ENCODE results near the gene ARL5A. TPM values are rescaled to one million over a fixed set of nuclear protein-coding genes. Genes with fewer than 3 reads are reported as not detected.

The ARL5A gene
- total RNA-seq, 1 experiment from 2014 or later, result 52.7 TPM

GRCh38 chr2:151781642-151782041 is 46.6 kb downstream of the ARL5A start:
- in situ Hi-C loops (cut with HindIII; ENCODE audit: low pct_unique_long_range_greater_than_20kb, low sequenced_read_pairs), result no loop called here
- no peak for DNase-seq (ENCODE audit: low read depth, low spot score)

DNA sequence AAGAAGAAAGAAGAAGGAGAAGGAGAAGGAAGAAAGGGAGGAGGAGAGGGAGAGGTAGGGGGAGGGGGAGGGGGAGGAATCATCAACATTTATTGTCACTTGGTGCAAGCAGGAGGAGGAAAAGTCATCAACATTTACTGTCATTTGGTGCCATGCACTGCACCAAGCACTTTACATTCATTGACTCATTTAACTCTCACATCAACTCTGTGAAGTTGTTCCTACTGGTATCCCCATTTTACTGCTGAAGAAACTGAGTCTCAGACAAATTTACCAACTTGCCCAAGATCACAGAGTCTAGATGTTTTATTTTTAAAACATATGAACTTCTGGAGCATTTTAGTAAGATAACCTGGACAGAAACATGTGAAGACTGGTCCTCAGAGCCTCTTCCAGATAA is 47.3 kb downstream of the ARL5A start:
- no peak for DNase-seq (ENCODE audit: low read depth, low spot score)
- in situ Hi-C loops (cut with HindIII; ENCODE audit: low pct_unique_long_range_greater_than_20kb, low sequenced_read_pairs), result no loop called here

DNA sequence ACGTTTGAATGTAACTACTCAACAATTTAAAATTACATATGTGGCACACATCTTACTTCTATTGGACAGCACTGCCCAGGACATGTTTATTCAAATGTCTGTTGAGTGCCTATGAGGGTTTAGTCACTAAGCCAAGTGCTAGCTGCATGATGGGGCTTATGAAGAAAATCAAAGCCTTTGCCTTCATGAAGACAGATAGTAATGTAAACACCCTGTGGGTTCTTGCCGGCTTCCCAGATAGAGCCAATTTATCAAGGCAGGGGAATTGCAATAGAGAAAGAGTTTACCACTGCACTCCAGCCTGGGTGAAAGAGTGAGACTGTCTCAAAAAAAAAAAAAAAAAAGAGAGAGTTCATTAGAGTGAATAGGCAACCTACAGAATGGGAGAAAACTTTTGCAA is 50.3 kb downstream of the ARL5A start:
- no peak for DNase-seq (ENCODE audit: low read depth, low spot score)
- in situ Hi-C loops (cut with HindIII; ENCODE audit: low pct_unique_long_range_greater_than_20kb, low sequenced_read_pairs), result no loop called here

DNA sequence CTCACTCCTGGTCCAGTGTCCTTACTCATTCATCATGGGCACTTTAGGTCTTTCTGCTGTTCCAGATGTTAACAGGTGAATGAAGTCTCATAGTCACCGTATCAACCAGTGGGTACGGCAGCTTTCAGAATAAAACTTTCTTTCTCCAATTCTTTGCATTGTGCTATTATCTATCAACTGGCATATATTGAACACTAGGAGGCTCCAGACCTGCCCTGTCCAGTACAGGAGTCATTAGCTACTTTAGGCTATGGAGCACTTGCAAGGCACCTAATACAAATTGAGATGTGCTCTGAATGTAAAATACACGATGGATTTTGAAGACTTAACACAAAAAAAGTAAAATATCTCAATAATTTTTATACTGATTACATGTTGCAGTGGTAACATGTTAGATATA is 50.7 kb downstream of the ARL5A start:
- peak; percentile 44 for DNase-seq (ENCODE audit: low read depth, low spot score)
- in situ Hi-C loops (cut with HindIII; ENCODE audit: low pct_unique_long_range_greater_than_20kb, low sequenced_read_pairs), result no loop called here

GRCh38 chr2:151776367-151776766 is 51.9 kb downstream of the ARL5A start:
- in situ Hi-C loops (cut with HindIII; ENCODE audit: low pct_unique_long_range_greater_than_20kb, low sequenced_read_pairs), result no loop called here
- no peak for DNase-seq (ENCODE audit: low read depth, low spot score)

- in situ Hi-C loops (cut with HindIII; ENCODE audit: low pct_unique_long_range_greater_than_20kb, low sequenced_read_pairs), result no loop called here
- DNase-seq (ENCODE audit: low read depth, low spot score), result no peak
These were observed 53.0 kb downstream of the ARL5A start for GRCh38 chr2:151775057-151775740.

DNA sequence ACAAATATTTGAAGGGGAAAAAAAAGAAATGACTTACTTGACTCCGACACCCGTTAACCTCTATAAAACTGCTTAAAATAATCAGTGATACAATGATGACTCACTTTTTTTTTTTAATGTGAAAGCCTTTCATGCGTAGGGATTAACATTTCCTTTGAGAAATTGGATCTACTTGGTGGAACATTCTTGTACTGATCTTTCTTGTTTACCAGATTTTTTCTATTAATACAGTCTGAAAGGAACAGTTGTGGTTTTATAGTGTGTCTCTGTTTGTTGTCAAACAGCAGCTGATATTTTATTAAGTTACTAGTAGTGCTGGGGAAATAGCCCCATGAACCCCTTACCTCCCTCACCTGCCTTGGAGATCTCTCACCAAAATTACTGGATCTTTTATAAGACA is 53.7 kb downstream of the ARL5A start:
- DNase-seq (ENCODE audit: low read depth, low spot score), result no peak
- in situ Hi-C loops (cut with HindIII; ENCODE audit: low pct_unique_long_range_greater_than_20kb, low sequenced_read_pairs), result no loop called here

GRCh38 chr2:151771599-151772358 is 56.4 kb downstream of the ARL5A start:
- DNase-seq (ENCODE audit: low read depth, low spot score), result no peak
- in situ Hi-C loops (cut with HindIII; ENCODE audit: low pct_unique_long_range_greater_than_20kb, low sequenced_read_pairs), result no loop called here

GRCh38 chr2:151770995-151771394 is 57.2 kb downstream of the ARL5A start:
- in situ Hi-C loops (cut with HindIII; ENCODE audit: low pct_unique_long_range_greater_than_20kb, low sequenced_read_pairs), result no loop called here

GRCh38 chr2:151769606-151770005 is 58.6 kb downstream of the ARL5A start:
- no peak for DNase-seq (ENCODE audit: low read depth, low spot score)
- in situ Hi-C loops (cut with HindIII; ENCODE audit: low pct_unique_long_range_greater_than_20kb, low sequenced_read_pairs), result no loop called here

More at GRCh38 chr2:151770995-151771394, 57.2 kb downstream of the ARL5A start:
- DNase-seq (ENCODE audit: low read depth, low spot score), result no peak

GRCh38 chr2:151767536-151767935 is 60.7 kb downstream of the ARL5A start:
- in situ Hi-C loops (cut with HindIII; ENCODE audit: low pct_unique_long_range_greater_than_20kb, low sequenced_read_pairs), result no loop called here
- DNase-seq (ENCODE audit: low read depth, low spot score), result no peak

- in situ Hi-C loops (cut with HindIII; ENCODE audit: low pct_unique_long_range_greater_than_20kb, low sequenced_read_pairs), result no loop called here
- DNase-seq (ENCODE audit: low read depth, low spot score), result no peak
These were observed 61.6 kb downstream of the ARL5A start for GRCh38 chr2:151766437-151767153.

DNA sequence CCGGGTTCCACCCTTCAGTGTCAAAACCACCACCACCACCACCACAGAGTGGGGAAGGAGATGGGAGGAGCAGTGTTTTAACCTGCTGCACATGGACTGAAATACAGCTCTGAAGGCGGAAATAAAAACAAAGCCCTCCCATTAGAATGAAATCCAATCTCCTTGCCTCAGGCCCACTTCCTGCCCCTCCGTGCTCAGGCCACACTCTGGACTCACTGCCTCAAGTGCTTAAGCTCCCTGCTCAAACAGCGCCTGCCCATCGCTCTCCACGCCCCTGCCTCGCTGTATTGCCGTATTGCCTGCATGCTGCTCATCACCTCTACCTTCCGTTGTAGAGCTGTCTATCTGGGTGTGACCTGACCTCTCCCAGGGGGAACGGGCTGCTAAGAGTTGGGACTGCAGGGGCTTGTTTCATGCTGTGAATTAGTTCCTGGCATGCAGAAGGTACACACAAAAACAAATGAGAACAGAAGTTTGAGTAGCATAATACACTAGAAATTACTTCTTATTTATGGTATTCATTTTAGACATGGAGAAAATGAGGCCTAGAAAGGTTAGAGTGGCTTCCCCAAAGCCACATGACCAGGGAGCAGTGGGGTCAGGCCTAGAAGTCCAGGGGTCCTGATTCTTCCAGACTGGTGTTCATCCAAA is 62.3 kb downstream of the ARL5A start:
- in situ Hi-C loops (cut with HindIII; ENCODE audit: low pct_unique_long_range_greater_than_20kb, low sequenced_read_pairs), result no loop called here
- no peak for DNase-seq (ENCODE audit: low read depth, low spot score)

DNA sequence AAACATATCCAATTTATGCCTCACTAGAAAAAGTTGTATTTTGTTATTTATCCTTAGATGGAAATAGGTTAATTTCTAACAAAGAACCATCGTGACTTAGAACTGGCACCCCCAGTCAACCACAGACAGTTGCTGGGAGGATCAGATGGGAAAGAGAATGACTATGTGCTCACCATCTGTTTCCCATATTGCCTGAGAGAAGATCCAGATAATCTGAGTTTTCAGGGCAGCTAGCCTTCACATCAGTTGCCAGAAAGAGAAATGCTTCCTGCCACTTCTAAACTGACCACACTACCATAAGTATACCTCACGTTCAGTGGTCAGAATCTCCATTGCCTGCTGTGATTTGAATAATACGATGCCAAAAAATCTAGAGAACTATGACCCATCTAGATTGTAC is 65.5 kb downstream of the ARL5A start:
- no peak for DNase-seq (ENCODE audit: low read depth, low spot score)
- in situ Hi-C loops (cut with HindIII; ENCODE audit: low pct_unique_long_range_greater_than_20kb, low sequenced_read_pairs), result no loop called here

DNA sequence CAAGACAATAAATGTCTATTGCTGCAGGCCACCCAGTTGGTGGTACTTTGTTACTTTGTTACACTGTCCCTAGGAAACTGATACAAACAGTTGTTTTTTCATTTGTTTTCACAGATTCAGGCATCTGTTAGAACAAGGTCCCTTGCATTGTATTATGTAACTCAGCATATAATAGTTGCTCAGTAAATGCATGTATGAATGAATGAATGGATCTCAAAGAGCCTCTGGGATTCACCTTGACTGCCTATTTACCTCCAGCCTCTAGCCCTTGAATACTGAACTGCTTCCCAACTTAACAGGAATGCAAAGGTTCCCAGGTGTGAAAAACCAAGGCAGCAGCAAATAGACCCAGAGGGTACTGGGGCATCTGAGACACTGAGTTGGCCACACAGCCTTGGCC is 66.5 kb downstream of the ARL5A start:
- in situ Hi-C loops (cut with HindIII; ENCODE audit: low pct_unique_long_range_greater_than_20kb, low sequenced_read_pairs), result no loop called here
- DNase-seq (ENCODE audit: low read depth, low spot score), result no peak

GRCh38 chr2:151761193-151761592 is 67.0 kb downstream of the ARL5A start:
- in situ Hi-C loops (cut with HindIII; ENCODE audit: low pct_unique_long_range_greater_than_20kb, low sequenced_read_pairs), result no loop called here
- DNase-seq (ENCODE audit: low read depth, low spot score), result no peak

- in situ Hi-C loops (cut with HindIII; ENCODE audit: low pct_unique_long_range_greater_than_20kb, low sequenced_read_pairs), result no loop called here
- DNase-seq (ENCODE audit: low read depth, low spot score), result no peak
These were observed 68.0 kb downstream of the ARL5A start for GRCh38 chr2:151760139-151760650.

GRCh38 chr2:151758744-151759143 is 69.5 kb downstream of the ARL5A start:
- no peak for DNase-seq (ENCODE audit: low read depth, low spot score)
- in situ Hi-C loops (cut with HindIII; ENCODE audit: low pct_unique_long_range_greater_than_20kb, low sequenced_read_pairs), result no loop called here

Measured in SK-MEL-5 (cell line).